HG03575 (cell line): Measurements from ENCODE around the gene PCDH8.
A peak's percentile ranks its signal among the peaks of the same experiment; 100 is the strongest.

Experiments used
- ATAC-seq: cut with Tn5 transposase; IDR thresholded peaks from one replicate; pipeline ENCODE4 v1.9.1; 2021; ENCODE audit not compliant: unreplicated experiment, insufficient number of reproducible peaks, low FRiP score; ENCODE audit errors: extremely low read depth

The PCDH8 gene

DNA sequence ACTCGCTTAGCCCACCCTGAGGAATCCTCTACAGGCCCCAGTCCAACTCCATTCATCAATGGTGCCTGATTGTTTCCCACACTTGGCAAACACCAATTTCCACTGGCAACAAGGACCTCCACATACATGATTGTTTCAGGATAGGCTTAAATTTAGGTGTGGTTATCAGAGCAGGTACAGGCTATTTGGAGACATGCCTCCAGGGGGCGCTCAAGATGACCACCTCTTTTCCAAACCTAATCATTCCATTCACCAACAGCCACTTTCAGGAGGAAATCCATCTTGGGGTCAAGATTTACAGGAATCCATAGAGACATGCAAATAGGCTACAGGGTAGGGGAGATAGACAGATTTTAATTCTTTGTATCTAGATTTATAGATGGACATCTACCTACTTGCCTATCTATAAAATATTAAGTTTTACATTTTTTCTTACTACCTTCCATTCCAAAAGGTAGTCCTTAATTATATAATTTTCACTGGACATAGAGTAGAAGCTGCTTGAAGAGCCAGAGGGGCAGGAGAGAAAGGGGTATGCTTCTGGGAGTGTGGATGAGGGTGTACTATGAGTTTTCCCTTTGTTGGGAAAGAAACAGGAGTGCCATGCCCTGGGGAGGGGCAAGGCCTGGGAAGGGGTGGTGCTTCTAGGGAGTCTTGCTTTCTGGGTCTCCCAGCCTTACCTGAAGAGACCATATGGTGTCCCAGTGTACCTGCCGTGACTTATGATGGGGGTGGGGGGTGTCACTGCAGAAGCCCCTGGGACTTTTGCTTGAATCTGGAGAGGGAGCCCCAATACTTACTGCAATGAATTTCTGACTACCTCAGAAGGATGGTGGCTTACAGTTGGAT, 14.1 kb upstream of the PCDH8 start:
- no peak for ATAC-seq

GRCh38 chr13:52852444-52852843, 4.0 kb upstream of the PCDH8 start:
- ATAC-seq, result no peak

GRCh38 chr13:52851137-52851962, 2.9 kb upstream of the PCDH8 start:
- peak; percentile 67 for ATAC-seq

DNA sequence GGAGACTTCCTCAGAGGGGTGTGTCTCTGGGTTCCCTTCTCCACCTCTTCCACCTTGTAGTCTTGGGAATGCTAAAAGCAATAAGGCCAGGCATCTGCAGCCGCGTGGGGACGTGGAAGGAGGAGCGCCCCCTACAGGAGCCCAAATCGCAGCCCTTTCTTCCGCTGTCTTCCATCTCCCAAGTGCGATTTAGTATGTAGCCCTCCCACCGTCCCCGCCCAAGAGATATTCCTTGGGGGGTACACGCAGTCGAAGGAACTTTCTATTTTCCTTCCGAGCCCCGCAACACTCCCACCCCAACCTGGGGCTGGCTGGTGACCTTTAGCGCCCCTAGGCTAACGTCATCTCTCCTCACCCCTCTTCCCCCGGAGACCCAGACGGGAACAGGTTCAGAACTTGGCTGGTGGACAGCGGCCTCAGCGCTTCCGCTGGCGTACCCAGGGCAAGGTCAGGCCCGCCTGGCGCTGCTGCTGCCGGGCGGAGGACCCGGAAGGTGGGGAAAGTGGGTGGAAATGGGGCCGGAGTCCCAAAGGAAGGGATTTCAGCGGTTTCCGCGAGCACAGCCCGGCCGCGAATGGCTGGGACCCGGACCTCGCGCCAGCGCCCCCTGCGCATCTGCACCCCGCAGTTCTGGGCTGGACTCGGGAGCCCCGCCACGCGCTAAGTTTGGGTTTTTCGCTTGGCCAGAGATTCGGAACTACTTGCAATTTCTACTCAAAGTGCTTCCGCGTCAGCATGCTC, 2.1 kb upstream of the PCDH8 start:
- no peak for ATAC-seq

DNA sequence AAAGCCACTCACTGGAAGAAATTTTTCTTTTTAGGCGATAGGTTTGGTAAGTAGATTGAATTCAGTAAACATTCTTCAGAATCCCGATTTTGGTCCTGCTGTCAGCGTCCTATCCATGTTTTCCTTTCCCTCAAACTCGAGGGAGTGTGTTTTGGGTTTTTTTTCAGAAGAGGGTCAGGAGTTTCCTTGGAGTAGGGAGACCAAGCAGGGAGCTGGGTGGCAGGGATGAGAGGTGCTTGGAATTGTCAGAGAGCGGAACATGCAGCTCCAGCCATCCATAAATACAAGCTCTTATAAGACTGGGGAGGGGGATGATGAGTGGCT, 1.6 kb upstream of the PCDH8 start:
- no peak for ATAC-seq

- no peak for ATAC-seq
These were observed 1.0 kb upstream of the PCDH8 start for GRCh38 chr13:52849291-52850071.

DNA sequence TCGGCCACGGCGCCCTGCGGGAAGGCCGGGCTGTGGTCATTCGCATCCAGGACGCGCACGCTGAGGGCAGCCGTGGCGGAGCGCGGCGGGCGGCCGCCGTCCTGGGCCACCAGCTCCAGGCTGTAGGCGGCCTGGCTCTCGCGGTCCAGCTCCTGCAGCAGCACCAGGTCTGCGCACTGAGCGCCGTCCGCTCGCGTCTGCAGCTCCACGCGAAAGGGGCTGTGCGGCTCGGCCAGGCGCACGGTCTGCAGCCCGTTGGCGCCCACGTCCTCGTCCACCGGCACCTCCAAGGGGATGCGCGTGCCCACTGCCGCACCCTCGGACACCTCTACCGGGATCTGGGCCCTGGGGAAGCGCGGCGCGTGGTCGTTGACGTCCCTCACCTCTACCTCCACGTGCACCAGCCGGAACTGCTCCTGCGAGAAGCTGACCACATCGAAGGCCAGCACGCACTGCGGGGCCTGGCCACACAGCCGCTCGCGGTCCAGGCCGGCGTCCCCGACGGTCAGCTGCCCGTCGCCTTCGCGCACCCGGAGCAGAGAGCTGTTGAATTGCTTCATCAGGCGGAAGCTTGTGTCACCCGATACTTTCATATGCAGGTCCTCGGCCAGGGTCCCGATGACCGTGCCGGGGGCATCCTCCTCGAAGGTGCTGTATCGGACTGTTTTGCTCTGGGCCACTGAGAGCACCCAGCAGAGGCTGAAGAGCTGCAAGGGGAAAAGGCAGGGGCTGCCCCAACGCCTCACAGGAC, 583 bp downstream of the PCDH8 start:
- no peak for ATAC-seq

- no peak for ATAC-seq
These were observed 1.1 kb downstream of the PCDH8 start for GRCh38 chr13:52847322-52847681.

GRCh38 chr13:52846567-52847321, 1.7 kb downstream of the PCDH8 start:
- no peak for ATAC-seq

GRCh38 chr13:52845766-52846566, 2.5 kb downstream of the PCDH8 start:
- ATAC-seq, result no peak

DNA sequence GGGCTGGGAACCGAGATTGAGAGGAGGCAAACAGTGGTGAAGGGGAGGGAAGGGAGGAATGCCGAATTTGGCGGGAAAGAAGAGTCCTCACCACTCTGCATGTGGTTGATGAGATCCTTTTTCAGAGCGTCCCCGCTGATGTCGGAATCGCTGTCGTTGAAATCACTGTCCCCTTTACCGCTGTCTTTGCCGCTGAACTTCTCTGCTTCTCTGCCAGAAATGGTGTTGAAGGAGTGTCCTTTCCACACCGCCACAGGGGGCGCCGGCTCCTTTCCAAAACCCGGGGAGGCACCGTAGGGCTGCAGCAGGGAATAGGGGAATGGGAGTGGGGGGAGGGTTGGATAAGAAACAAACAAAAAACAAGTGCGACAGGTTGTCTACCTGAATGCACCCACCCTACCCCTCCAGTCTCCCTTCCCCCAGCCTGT, 3.1 kb downstream of the PCDH8 start:
- no peak for ATAC-seq

GRCh38 chr13:52844836-52845235, 3.6 kb downstream of the PCDH8 start:
- ATAC-seq, result no peak

- no peak for ATAC-seq
These were observed 6.0 kb downstream of the PCDH8 start for GRCh38 chr13:52842441-52842840.

DNA sequence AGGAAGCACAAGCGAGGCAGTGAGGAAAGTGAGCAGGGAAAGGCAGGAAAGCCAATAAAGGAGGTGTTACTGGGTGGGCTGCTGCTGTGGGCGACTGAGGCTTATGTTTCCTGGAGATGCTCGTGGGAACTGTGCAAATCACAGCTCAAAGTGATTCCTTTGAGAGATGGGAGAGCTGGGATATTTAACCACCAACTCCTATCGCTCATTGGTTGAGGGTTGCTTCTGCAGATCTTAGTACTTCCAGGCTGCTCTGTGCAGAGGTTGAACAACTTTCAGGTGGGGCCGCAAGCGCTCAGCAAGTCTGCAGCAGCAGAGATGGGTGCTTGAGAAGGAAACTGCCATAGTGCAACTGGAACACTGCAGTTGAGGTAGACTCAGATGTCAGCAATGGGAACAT, 8.4 kb downstream of the PCDH8 start:
- no peak for ATAC-seq

DNA sequence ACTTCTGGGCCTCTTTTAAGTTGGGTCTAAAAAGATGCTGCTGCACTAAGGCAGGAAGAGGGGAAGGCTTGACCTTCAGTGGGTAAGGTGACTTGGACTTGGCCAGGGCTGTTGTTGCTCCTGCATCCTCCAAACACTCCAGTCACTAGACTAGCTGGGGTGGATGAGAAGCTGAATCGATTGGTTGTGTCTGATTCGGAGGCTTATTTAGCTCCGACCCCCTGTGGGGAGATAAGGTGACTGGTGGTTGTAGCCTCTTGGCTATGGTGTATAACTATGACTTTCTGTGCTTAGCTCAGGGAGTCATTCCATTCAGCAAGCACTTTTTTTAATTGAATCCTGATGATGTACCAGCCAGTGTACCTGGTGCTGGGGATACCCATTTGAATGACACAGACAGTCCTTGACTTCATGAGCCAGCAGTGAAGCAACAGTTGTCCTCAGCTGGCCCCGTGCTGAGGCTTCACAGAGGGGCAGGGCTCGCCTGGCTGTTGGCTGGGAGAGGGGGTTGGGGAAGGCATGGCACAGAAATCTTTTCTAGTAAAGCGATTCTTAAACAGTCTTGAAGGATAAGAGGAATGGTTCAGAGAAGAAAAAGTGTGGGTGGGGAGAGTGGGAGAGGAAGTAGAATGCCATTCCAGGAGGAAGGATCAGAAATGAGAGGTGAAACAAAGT, 9.9 kb downstream of the PCDH8 start:
- no peak for ATAC-seq

GRCh38 chr13:52837850-52838249, 10.6 kb downstream of the PCDH8 start:
- no peak for ATAC-seq
